Lower lobe of right lung (tissue), 2 donors: Measurements from ENCODE around the gene TMEM212. TPM values are rescaled to one million over a fixed set of nuclear protein-coding genes. Genes with fewer than 3 reads are reported as not detected.
A peak's percentile ranks its signal among the peaks of the same experiment; 100 is the strongest.

Experiments
- ATAC-seq, 2 donors: fragments of 200-7000 bp; cut with Tn5 transposase; one replicate each; pipeline ENCODE4 v1.9.1; 2020 to 2022; ENCODE audit warnings: mild to moderate bottlenecking in 2 of 2, moderate library complexity in 2 of 2
- DNase-seq: peaks from one replicate; pipeline ENCODE4 v3.0.0-alpha.2; 2020
- H3K27ac ChIP-seq: fragments of 200-600 bp; one replicate; pipeline ENCODE4 v1.8.0; 2022
- H3K27me3 ChIP-seq: fragments of 200-600 bp; one replicate; pipeline ENCODE4 v1.8.0; 2022; ENCODE audit warnings: low read depth
- H3K36me3 ChIP-seq: fragments of 200-600 bp; one replicate; pipeline ENCODE4 v1.8.0; 2022; ENCODE audit warnings: mild to moderate bottlenecking
- H3K4me1 ChIP-seq: fragments of 200-600 bp; one replicate; pipeline ENCODE4 v1.8.0; 2022
- H3K4me3 ChIP-seq: fragments of 200-600 bp; one replicate; pipeline ENCODE4 v1.8.0; 2022; ENCODE audit warnings: mild to moderate bottlenecking
- H3K9me3 ChIP-seq: fragments of 200-600 bp; one replicate; pipeline ENCODE4 v1.8.0; 2022
- intact Hi-C: fragments of 100-400 bp; cut with DNase I; formaldehyde crosslinking; loops from one replicate; pipeline ENCODE4 v1.11.0; 2022
- total RNA-seq: library from RNA; stranded (reverse); fragmentation: NEBNext Ultra II Directional; extraction: Animal tissue kit (Norgen Biotek cat#: 25700); gene quantifications from one replicate; pipeline ENCODE4 v1.2.1, GENCODE V29; 2021
- TF ChIP-seq, protein P1 (sequence below): fragments of 200-600 bp; IDR thresholded peaks from one replicate; pipeline ENCODE4 v1.8.0; 2022; ENCODE audit warnings: antibody characterized with exemption, mild to moderate bottlenecking
- donor health status: DM: no; HTN: yes; CAD: no; lungs with severe emphysema.

Gene TMEM212
- total RNA-seq, 1 donor from 2014 or later = 5.2 TPM

DNA sequence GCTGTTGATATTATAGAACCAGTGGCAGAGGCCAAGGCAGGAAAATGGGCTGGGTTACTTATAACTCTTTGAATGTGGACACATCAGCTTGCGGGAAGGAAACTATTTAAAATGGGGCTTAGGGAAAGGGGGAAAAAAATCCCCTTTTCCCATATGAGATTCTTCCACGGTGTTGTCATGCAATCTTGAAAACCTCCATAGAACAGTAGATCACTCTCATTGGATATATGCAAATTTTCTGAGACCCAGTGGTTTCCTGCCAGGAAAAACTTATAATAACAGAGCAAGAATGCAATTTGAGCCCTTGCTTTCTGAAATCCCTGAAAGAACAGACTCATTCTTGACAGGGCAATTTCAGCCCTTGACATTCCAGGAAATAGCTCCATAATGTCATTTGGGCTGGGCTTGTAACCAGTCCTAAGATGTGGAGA, 31.1 kb downstream of the TMEM212 start:
- peak overlapping the region; percentile 70 for H3K27ac ChIP-seq
- H3K27me3 ChIP-seq = no peaks in the 10 kb centered on the region
- peaks cover 53% of the 10 kb centered on the region for H3K4me1 ChIP-seq
- intact Hi-C loops = no loop called here
- no peaks in the 10 kb centered on the region for H3K36me3 ChIP-seq
- TF ChIP-seq, protein P1, sequence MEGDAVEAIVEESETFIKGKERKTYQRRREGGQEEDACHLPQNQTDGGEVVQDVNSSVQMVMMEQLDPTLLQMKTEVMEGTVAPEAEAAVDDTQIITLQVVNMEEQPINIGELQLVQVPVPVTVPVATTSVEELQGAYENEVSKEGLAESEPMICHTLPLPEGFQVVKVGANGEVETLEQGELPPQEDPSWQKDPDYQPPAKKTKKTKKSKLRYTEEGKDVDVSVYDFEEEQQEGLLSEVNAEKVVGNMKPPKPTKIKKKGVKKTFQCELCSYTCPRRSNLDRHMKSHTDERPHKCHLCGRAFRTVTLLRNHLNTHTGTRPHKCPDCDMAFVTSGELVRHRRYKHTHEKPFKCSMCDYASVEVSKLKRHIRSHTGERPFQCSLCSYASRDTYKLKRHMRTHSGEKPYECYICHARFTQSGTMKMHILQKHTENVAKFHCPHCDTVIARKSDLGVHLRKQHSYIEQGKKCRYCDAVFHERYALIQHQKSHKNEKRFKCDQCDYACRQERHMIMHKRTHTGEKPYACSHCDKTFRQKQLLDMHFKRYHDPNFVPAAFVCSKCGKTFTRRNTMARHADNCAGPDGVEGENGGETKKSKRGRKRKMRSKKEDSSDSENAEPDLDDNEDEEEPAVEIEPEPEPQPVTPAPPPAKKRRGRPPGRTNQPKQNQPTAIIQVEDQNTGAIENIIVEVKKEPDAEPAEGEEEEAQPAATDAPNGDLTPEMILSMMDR = no peak
- no peaks in the 10 kb centered on the region for H3K9me3 ChIP-seq
- no peak overlapping the region for H3K4me3 ChIP-seq
- ATAC-seq (peak; percentile 69 to 78), DNase-seq (no peak)

DNA sequence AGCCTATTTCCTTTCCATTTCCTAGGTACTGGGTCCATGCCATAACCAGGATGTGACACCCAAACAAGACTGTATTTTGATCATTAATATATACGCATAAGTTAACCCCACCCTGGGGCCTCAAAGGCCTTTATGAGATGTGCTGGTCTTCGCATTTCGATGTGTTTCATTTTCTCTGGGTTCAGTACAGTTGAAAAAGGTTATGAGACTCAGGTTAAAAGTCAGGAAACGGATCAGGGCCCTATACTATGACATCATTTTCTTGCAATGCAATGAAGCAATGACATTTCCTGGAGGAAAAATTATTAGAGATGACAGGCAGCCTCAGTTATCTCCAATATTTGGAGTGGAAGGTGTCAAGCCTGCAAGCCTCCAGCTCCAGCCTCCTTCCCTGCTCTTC, 31.7 kb downstream of the TMEM212 start:
- Histone ChIP-seq H3K36me3 (no peaks in the 10 kb centered on the region), H3K4me3 (no peak overlapping the region), H3K27me3 (no peaks in the 10 kb centered on the region), H3K4me1 (peaks cover 56% of the 10 kb centered on the region), H3K27ac (peak overlapping the region; percentile 70), H3K9me3 (no peaks in the 10 kb centered on the region)
- ATAC-seq (no peak), DNase-seq (no peak)
- TF ChIP-seq, protein P1 = no peak
- intact Hi-C loops = no loop called here

DNA sequence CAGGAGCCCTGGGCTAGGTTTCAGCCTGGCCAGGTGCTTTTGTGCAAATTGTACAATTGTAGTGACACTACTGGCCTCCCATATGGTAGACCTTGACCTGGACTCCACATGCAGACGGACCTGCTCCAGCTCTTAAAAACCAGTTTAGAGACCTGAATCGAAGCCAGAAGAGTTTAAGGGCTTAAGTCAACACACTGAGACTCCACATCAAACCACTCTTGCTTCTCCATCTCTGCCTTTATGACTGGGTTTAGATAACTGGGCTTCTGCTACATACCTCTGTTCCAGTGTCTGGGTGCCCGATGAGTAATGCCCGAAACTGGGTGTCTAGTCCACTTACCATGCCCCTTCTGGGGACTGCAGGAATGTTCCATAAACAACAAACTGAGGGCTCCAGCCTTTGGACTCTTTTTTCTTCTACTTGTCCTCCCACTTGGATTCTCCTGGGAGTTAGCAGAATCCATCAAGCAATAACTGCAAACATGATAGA, 32.8 kb downstream of the TMEM212 start:
- no peak for DNase-seq
- TF ChIP-seq, protein P1 = no peak
- ATAC-seq = peak; percentile 49 to 64
- intact Hi-C loops = no loop called here
- H3K36me3 ChIP-seq = no peaks in the 10 kb centered on the region
- H3K27ac ChIP-seq = peak overlapping the region; percentile 70
- H3K27me3 ChIP-seq = no peaks in the 10 kb centered on the region
- peaks cover 56% of the 10 kb centered on the region for H3K4me1 ChIP-seq
- no peak overlapping the region for H3K4me3 ChIP-seq
- no peaks in the 10 kb centered on the region for H3K9me3 ChIP-seq

DNA sequence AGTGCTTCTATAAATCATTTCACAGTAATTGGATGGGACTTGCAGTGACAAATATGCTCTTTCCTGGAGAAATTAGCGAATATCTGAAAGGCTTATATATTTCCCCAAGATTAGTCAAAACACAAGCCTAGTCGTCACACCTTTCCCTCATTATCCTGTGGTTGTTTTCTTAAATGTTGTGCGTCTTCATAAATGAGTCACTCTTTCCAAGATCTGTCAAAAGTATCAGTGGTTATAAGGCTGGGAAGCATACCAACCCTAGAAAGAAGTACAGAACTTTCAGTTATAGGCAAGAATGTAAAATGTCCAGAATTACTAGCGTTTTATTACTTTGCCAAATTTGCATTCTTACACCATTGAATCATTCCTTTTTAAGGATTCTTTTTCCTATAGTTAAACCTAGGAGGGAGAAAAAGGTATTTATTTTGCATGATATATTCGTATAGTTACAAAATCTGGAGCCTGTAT, 33.6 kb downstream of the TMEM212 start:
- no peak for DNase-seq
- ATAC-seq = no peak
- no peak overlapping the region for H3K27ac ChIP-seq
- H3K9me3 ChIP-seq = no peaks in the 10 kb centered on the region
- TF ChIP-seq, protein P1 = no peak
- intact Hi-C loops = no loop called here
- H3K4me3 ChIP-seq = no peak overlapping the region
- no peaks in the 10 kb centered on the region for H3K36me3 ChIP-seq
- H3K27me3 ChIP-seq = no peaks in the 10 kb centered on the region
- peaks cover 56% of the 10 kb centered on the region for H3K4me1 ChIP-seq

DNA sequence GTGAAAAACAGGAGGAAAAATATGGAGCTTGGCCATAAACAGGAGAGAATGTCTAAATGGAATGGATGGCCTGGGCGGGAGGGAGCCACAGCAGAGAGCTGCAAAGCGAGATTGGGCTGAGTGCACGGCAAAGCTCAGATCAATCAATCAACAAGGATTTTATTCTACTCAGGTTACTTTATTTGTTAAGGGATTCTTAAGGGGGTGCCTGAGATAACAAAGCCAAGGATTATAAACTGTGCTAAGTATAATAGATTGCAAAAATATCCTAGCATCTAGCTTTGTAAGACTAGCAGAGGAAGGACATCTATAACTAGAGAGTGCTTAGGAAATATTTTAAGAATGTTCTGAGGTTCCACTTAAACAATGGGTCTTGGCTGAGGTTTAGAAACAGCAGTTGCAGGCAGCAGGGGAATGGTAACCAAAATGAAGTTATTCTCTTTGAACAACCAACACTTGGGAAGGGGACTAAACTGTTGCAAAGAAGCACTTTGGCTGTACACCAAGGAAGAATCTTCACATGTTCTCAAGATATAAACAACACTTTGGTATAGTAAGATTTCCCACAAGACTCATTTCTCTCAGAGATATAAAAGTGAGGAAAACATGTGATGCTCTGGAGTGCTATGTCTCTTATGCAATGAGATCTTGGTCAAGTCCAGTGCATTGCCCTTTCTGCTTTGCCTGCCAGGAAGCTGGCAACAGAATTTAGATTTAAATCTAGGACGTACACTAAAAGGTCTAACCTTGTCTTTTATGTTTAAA, 35.5 kb downstream of the TMEM212 start:
- TF ChIP-seq, protein P1 = no peak
- ATAC-seq = peak; percentile 42 to 44
- no peak overlapping the region for H3K4me3 ChIP-seq
- no peaks in the 10 kb centered on the region for H3K36me3 ChIP-seq
- peaks cover 52% of the 10 kb centered on the region for H3K4me1 ChIP-seq
- H3K27ac ChIP-seq = no peak overlapping the region
- no peak for DNase-seq
- intact Hi-C loops = no loop called here
- no peaks in the 10 kb centered on the region for H3K27me3 ChIP-seq
- H3K9me3 ChIP-seq = no peaks in the 10 kb centered on the region
